Smooth muscle cell of the umbilical artery (primary cell): Measurements from ENCODE around the gene LCE1D. TPM values are rescaled to one million over a fixed set of nuclear protein-coding genes. Genes with fewer than 3 reads are reported as not detected.

Experiments used
- total RNA-seq: library from RNA; depleted of rRNA; stranded (reverse); fragments of >200 nt; gene quantifications from 2 replicates; pipeline ENCODE4 v1.2.3, GENCODE V29; 2014

LCE1D gene, protein sequence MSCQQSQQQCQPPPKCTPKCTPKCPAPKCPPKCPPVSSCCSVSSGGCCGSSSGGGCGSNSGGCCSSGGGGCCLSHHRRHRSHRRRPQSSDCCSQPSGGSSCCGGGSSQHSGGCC
- total RNA-seq: not detected in 2 replicates

DNA sequence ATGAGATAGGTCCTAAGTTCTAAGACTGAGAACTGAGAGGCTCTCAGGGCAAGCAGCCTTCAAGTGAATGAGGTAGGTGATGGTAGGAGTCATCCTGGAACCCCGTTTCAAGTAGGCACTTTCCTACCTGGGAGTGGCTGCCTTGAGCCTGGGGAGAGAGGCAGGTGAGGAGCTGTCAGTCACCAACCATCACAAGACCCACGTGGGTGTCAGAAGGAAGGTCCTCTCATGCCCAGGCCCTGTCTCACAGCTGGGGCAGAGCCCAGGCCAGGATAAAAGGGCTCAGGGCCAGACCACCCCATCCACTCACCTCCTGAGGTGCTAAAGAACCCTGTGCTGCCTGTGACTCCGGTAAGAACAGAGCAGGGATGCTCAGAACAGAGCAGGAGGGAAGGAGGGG is at the start of gene LCE1D:
Gene LCE1D (plus strand): TSS at position 301 of the 400 bp plus-strand sequence. CDS start 1,074 bp downstream, outside the sequence.

DNA sequence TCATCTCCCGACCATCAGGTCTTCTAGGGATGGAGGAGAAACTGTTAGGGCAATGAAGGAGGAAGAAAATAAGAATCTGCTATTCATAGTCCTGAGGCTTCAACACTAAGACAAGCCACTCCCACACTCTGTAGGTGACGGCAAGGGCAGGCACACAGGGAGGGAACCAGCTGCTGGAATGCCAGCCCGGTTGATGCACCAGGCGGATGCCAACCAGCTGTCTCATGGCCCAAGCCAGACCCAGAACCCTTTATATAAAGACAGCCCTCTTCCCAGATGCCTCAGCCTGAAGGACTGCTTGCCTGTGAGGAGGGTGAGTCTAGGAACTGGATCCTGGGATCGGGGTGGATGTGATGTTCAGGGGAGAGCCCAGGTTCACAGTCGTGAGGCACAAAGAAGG is 38.8 kb upstream of the LCE1D start, which contains the start of gene KPRP:
Gene KPRP (plus strand): TSS at position 279 of the 400 bp plus-strand sequence. CDS start 1,564 bp downstream, outside the sequence.

DNA sequence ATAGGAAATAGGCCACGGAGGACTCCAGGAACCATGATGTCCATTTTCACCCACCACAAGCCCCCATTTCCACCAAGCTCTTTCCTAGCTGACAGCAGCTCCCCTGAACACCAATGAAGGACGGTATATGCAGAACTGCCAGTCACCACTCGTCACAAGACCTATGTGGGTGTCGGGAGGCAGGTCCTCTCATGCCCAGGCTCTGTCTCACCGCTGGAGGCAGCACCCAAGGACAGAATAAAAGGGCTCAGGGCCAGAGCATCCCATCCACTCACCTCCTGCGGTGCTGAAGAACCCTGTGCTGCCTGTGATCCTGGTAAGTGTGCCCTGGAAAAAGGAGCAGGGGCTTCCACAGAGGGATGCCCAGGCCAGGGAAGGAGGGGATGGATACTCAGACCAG is 21.6 kb upstream of the LCE1D start, which contains the start of gene LCE1F:
Gene LCE1F (plus strand): TSS at position 266 of the 400 bp plus-strand sequence. CDS start 1,232 bp downstream, outside the sequence.

DNA sequence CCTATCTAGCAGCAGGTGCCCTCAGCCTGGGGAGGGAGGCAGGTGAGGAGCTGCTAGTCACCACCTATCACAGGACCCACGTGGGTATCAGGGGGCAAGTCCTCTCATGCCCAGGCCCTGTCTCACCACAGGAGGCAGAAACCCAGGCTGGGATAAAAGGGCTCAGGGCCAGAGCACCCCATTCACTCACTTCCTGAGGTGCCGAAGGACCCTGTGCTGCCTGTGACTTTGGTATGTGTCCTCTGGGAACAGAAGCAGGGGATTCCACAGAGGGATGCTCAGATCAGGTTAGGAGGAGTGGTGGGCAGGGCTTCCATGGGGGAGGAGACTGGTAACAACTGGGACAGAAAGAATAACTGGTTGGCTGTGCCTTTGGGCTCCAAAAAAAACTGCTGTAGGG is 10.4 kb upstream of the LCE1D start, which contains the start of gene LCE1E:
Gene LCE1E (plus strand): TSS at position 181 of the 400 bp plus-strand sequence. CDS start 1,043 bp downstream, outside the sequence.

DNA sequence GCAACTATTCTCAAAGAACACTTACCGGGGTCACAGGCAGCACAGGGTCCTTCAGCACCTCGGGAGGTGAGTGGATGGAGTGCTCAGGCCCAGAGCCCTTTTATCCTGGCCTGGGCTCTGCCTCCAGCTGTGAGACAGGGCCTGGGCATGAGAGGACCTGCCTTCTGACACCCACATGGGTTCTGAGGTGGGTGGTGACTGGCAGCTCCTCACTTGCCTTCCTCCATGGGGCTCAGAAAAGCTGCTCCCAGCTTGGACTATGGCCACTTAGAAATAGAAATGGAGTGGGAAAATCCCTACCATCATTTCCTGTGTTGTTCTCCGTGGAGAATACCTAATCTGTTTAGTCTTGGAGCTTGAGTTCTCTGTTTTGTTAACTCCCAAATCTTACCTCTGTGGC is 10.1 kb downstream of the LCE1D start, which contains the start of gene LCE1C:
Gene LCE1C (minus strand): TSS at position 76 of the 400 bp plus-strand sequence. CDS start 1,173 bp downstream, outside the sequence.

DNA sequence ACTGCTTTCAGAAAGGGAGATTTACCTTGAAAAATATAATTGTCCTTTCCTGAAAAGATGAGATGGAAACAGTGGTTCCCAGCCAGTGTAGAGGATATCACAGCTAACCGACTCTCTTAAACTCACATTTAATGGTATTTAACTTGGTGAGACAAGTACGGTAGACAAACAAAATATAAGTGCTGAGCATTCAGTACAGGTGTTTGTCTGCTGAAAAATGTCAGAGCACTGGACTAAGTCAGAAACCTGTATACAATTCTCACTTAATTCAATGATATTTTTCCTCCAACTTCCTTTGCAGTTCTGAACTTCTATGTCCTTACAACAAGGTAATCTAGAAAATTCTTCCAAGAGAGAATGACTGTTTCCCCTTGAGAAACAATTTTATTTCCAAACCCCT is 15.2 kb downstream of the LCE1D start, which contains the start of gene LCE1B:
Gene LCE1B (plus strand): TSS at position 301 of the 400 bp plus-strand sequence. CDS start 476 bp downstream, outside the sequence.

DNA sequence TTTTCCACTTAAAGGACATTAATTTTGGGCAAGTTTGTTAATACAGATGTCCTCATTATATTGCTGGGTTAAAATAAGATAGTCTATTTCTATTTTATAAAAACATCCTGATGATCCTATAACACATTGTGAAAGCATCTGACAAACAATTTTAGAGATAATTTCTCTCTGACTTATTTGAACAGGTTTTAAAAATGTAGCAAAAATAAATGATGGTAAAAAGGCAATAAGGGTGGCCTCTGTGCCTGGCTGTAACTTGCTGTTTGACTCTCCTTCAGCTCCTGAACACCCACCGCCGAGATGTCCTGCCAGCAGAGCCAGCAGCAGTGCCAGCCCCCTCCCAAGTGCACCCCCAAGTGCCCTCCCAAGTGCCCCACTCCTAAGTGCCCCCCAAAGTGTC is 30.7 kb downstream of the LCE1D start, which contains the start of gene LCE1A:
Gene LCE1A (plus strand): TSS at position 301 of the 400 bp plus-strand sequence. CDS start 0 bp downstream, at position 301.

DNA sequence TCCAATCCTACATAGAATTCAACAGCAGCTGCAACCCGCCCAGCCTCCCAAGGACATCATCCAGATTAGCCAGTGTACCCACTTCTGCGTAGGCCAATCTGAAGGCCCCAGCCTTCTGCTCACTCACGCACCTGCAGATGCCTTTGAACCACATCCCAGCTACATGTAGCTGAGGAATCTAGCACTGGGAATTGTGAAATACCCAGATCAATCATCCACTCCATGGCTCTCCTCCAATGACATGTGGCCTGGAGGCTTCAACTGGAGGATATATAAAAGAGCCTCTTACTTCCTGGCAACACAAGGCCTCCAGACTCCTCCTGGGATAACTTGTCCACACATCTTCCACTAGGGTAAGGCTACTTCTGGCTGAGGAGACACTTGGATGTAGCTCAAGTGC is 46.0 kb downstream of the LCE1D start, which contains the start of gene LCE6A:
Gene LCE6A (plus strand): TSS at position 301 of the 400 bp plus-strand sequence. CDS start 665 bp downstream, outside the sequence.

Other genes with a start within 250 kb of the LCE1D start
- not detected in 2 replicates for gene LCE3E, start 229.9 kb upstream of the LCE1D start, total RNA-seq
- gene LCE3D, start 216.2 kb upstream of the LCE1D start, total RNA-seq: not detected in 2 replicates
- gene LCE3C, start 196.5 kb upstream of the LCE1D start, total RNA-seq: not detected in 2 replicates
- not detected in 2 replicates for gene LCE3B, start 182.9 kb upstream of the LCE1D start, total RNA-seq
- not detected in 2 replicates for gene LCE3A, start 173.6 kb upstream of the LCE1D start, total RNA-seq
- gene LCE2D, start 133.3 kb upstream of the LCE1D start, total RNA-seq: not detected in 2 replicates
- not detected in 2 replicates for gene LCE2C, start 121.4 kb upstream of the LCE1D start, total RNA-seq
- gene LCE2B, start 110.6 kb upstream of the LCE1D start, total RNA-seq: not detected in 2 replicates
- not detected in 2 replicates for gene LCE2A, start 98.4 kb upstream of the LCE1D start, total RNA-seq
- not detected in 2 replicates for gene LCE4A, start 88.6 kb upstream of the LCE1D start, total RNA-seq
- gene KPRP, start 38.7 kb upstream of the LCE1D start, total RNA-seq: not detected in 2 replicates
- gene LCE1F, start 21.6 kb upstream of the LCE1D start, total RNA-seq: not detected in 2 replicates
- gene LCE1E, start 10.5 kb upstream of the LCE1D start, total RNA-seq: 0.42 TPM in 1 of 2 replicates, not detected in the other
- not detected in 2 replicates for gene LCE1C, start 9.9 kb downstream of the LCE1D start, total RNA-seq
- gene LCE1B, start 15.2 kb downstream of the LCE1D start, total RNA-seq: not detected in 2 replicates
- gene LCE1A, start 30.8 kb downstream of the LCE1D start, total RNA-seq: not detected in 2 replicates
- not detected in 2 replicates for gene LCE6A, start 46.1 kb downstream of the LCE1D start, total RNA-seq
- gene LCE7A, start 63.3 kb downstream of the LCE1D start, total RNA-seq: not detected in 2 replicates
- not detected in 2 replicates for gene SMCP, start 81.6 kb downstream of the LCE1D start, total RNA-seq
- 1.1 TPM in 1 of 2 replicates, not detected in the other for gene IVL, start 111.8 kb downstream of the LCE1D start, total RNA-seq
- not detected in 2 replicates for gene SPRR5, start 150.5 kb downstream of the LCE1D start, total RNA-seq
- gene SPRR4, start 173.9 kb downstream of the LCE1D start, total RNA-seq: not detected in 2 replicates
- not detected in 2 replicates for gene SPRR1A, start 187.4 kb downstream of the LCE1D start, total RNA-seq
- gene SPRR3, start 205.0 kb downstream of the LCE1D start, total RNA-seq: not detected in 2 replicates
- gene SPRR1B, start 234.5 kb downstream of the LCE1D start, total RNA-seq: not detected in 2 replicates
- gene SPRR2D, start 244.4 kb downstream of the LCE1D start, total RNA-seq: not detected in 2 replicates